Esophagus squamous epithelium (tissue), 4 donors: Measurements from ENCODE around the gene SPOCK1.

Experiments used
- CTCF ChIP-seq, 6 experiments: fragments of 450-650 bp in 4 of 6; fragments of 200-600 bp in 2 of 6; sonication (generic) in 2 of 6; IDR thresholded peaks; one replicate each; pipeline ENCODE4 v1.5.1; 2016 to 2019; ENCODE audit warnings: antibody characterized with exemption in 6 of 6, mild to moderate bottlenecking in 4 of 6, moderate library complexity in 4 of 6
- POLR2A ChIP-seq, 4 donors: fragments of 450-650 bp; IDR thresholded peaks; one replicate each; pipeline ENCODE4 v1.6.1; 2017; ENCODE audit warnings: antibody characterized with exemption in 4 of 4, mild to moderate bottlenecking in 4 of 4, moderate library complexity in 3 of 4

- TF ChIP-seq CTCF (IDR thresholded peaks at IDR 0.05), result no peak
- TF ChIP-seq POLR2A (IDR thresholded peaks at IDR 0.05), result no peak
Observed at GRCh38 chr5:137438932-137439331, 60.2 kb downstream of the SPOCK1 start.
